DMS79 treated with DMSO at 0.1 percent for 48 hours (cell line): ENCODE measurements around the gene BAIAP2L1.

ENCODE experiments used
- DNase-seq: peaks from one replicate; lab custom pipeline; 2025; lab: John Stamatoyannopoulos, UW

The BAIAP2L1 gene

GRCh38 chr7:98358706-98359105 is 42.2 kb downstream of the BAIAP2L1 start:
- DNase-seq, result no peak

GRCh38 chr7:98357751-98358161 is 43.1 kb downstream of the BAIAP2L1 start:
- DNase-seq, result no peak

GRCh38 chr7:98355250-98355538 is 45.7 kb downstream of the BAIAP2L1 start:
- DNase-seq, result no peak

GRCh38 chr7:98354511-98355249 is 46.2 kb downstream of the BAIAP2L1 start:
- no peak for DNase-seq

- no peak for DNase-seq
Measured at GRCh38 chr7:98354052-98354451, 46.8 kb downstream of the BAIAP2L1 start.

- DNase-seq, result no peak
Measured at GRCh38 chr7:98352621-98353020, 48.3 kb downstream of the BAIAP2L1 start.

GRCh38 chr7:98351136-98351535 is 49.8 kb downstream of the BAIAP2L1 start:
- DNase-seq, result no peak

- DNase-seq, result no peak
Measured at GRCh38 chr7:98348726-98349474, 52.0 kb downstream of the BAIAP2L1 start.

GRCh38 chr7:98346515-98347069 is 54.3 kb downstream of the BAIAP2L1 start:
- DNase-seq, result no peak

- DNase-seq, result no peak
Measured at GRCh38 chr7:98341106-98341505, 59.8 kb downstream of the BAIAP2L1 start.

GRCh38 chr7:98339043-98339442 is 61.8 kb downstream of the BAIAP2L1 start:
- no peak for DNase-seq

GRCh38 chr7:98338441-98338840 is 62.4 kb downstream of the BAIAP2L1 start:
- no peak for DNase-seq

- no peak for DNase-seq
Measured at GRCh38 chr7:98335411-98335977, 65.4 kb downstream of the BAIAP2L1 start.

GRCh38 chr7:98334081-98334480 is 66.8 kb downstream of the BAIAP2L1 start:
- DNase-seq, result no peak

- DNase-seq, result no peak
Measured at GRCh38 chr7:98330926-98331529, 69.9 kb downstream of the BAIAP2L1 start.

- no peak for DNase-seq
Measured at GRCh38 chr7:98329791-98330373, 71.0 kb downstream of the BAIAP2L1 start.

GRCh38 chr7:98329100-98329790 is 71.6 kb downstream of the BAIAP2L1 start:
- DNase-seq, result no peak

- DNase-seq, result no peak
Measured at GRCh38 chr7:98324782-98325181, 76.1 kb downstream of the BAIAP2L1 start.

GRCh38 chr7:98323597-98324322 is 77.1 kb downstream of the BAIAP2L1 start:
- DNase-seq, result no peak

GRCh38 chr7:98322331-98323270 is 78.3 kb downstream of the BAIAP2L1 start:
- DNase-seq, result no peak
